GM21367 (cell line): ENCODE measurements around the gene CFAP43.
"Not testable (repeated sequence)": the region's sequence is repeated elsewhere in the genome, so short reads cannot be mapped to it uniquely, and the experiment has no call there.

Experiments used
- ATAC-seq: cut with Tn5 transposase; IDR thresholded peaks from one replicate; pipeline ENCODE4 v1.9.1; 2021; ENCODE audit not compliant: unreplicated experiment

CFAP43 gene

GRCh38 chr10:104233817-104234216 lies 1.7 kb upstream of the CFAP43 start:
- no peak for ATAC-seq

DNA sequence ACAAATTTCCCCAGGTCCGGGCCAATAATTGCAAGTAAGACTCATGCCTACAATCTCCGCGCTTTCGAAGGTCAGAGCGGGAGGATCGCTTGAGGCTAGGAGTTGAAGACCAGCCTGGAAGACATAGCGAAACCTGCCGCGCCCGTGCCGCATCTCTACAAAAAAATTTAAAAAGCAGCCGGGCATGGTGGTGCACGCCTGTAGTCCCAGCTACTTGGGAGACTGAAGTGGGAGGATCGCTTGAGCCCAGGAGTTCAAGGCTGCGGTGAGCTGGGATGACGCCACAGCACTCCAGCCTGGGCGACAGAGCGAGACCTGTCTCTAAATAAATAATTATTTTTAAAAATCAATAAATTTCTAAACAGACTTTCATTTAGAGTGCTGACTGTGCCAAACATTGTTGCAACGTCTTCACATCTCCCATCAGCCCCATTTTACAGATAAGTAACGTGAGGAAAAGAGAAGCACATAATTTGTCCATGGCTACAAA lies 494 bp upstream of the CFAP43 start:
- no peak for ATAC-seq

- no peak for ATAC-seq
Measured at GRCh38 chr10:104230490-104230889, 1.7 kb downstream of the CFAP43 start.

GRCh38 chr10:104223304-104223703 lies 8.9 kb downstream of the CFAP43 start:
- ATAC-seq: no peak

- no peak for ATAC-seq
Measured at GRCh38 chr10:104220522-104220921, 11.6 kb downstream of the CFAP43 start.

DNA sequence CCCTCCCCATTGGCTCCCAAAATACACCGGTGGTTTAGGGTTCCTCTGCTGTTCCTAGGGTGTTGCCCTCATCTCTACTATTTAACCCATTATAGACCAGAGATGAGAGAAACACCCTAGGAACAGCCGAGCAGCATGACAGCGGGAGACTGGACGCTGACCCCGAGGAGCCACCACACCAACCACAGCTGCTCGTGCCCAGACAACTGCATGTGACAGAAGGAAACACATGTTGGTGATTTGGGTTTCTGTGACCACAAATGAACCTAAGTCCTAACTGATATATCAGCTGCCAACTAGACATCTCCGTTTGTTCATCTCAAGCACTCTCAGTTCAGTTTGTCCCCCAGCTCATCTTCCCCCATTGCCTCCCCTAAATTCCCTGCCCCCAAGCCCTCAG lies 13.4 kb downstream of the CFAP43 start:
- ATAC-seq: no peak

- no peak for ATAC-seq
Measured at GRCh38 chr10:104216631-104217030, 15.5 kb downstream of the CFAP43 start.

DNA sequence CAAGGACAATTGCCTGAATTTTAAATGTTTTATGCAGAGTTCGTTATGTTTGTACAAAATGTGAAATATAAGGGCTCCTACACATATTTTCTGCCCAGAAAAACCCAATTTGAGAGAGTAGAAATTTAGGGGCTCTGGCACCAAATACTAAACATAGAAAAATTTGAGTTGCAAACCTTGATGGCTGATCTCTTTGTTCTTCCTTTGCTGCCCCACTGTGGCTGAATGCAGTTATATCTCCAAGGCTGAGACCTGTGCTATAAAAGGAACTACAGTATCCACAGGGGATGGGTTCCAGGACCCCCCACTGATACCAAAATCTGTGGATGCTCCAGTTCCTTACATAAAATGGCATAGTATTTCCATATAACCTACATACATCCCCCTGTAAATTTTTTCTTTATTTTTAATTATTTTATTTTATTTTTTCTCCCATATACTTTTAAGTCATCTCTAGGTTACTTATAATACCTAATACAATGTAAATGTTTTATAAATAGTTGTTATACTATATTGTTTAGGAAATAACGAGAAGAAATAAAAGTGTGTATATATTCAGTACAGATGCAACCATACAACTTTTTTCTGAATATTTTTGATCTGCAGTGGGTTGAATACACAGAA lies 22.5 kb downstream of the CFAP43 start:
- no peak for ATAC-seq

GRCh38 chr10:104208730-104209129 lies 23.4 kb downstream of the CFAP43 start:
- no peak for ATAC-seq

- ATAC-seq: no peak
Measured at GRCh38 chr10:104202231-104202630, 29.9 kb downstream of the CFAP43 start.

GRCh38 chr10:104201636-104202035 lies 30.5 kb downstream of the CFAP43 start:
- no peak for ATAC-seq

DNA sequence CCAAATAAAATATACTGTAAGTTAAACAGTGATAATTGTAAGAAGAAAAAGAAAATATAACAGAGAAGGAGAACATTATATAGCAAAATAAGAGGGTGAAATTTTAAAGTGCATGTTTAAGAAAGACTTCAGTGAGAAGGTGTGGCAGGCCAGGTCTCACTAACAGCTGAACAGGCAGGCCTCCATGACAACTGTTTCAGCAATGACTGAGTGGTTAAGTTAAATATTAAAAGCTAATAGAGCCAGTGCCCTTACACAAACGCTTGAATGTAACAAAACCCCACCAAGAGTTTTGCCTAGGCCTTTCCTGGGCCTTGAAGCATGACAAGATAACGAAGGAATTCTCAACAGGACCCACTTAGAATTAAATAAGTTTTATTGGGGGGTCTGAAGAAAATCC lies 32.6 kb downstream of the CFAP43 start:
- ATAC-seq: no peak

- no peak for ATAC-seq
Measured at GRCh38 chr10:104197364-104197763, 34.8 kb downstream of the CFAP43 start.

- no peak for ATAC-seq
Measured at GRCh38 chr10:104195706-104196105, 36.5 kb downstream of the CFAP43 start.

DNA sequence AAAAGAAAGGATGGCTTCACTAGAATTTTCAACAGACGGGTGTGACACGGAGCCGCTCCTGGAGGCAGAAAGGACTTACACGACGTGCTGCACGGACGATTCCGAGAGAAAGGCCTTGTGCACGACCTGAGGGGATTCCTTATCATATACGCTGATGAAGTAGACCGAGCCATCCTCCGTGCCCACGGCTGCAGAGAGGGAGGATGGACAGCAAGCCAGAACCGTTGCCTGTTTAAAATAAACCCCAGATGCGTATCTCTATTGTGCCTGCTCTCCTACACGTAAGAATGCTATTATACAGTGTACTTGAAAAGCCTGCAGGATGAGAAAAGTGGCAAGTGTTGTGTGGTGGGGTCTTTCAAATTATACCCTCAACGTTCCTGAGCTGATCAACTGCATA lies 38.4 kb downstream of the CFAP43 start:
- ATAC-seq: no peak

- no peak for ATAC-seq
Measured at GRCh38 chr10:104190695-104191094, 41.5 kb downstream of the CFAP43 start.

GRCh38 chr10:104183682-104184081 lies 48.5 kb downstream of the CFAP43 start:
- no peak for ATAC-seq

GRCh38 chr10:104174136-104174535 lies 58.0 kb downstream of the CFAP43 start:
- not testable (repeated sequence) for ATAC-seq

DNA sequence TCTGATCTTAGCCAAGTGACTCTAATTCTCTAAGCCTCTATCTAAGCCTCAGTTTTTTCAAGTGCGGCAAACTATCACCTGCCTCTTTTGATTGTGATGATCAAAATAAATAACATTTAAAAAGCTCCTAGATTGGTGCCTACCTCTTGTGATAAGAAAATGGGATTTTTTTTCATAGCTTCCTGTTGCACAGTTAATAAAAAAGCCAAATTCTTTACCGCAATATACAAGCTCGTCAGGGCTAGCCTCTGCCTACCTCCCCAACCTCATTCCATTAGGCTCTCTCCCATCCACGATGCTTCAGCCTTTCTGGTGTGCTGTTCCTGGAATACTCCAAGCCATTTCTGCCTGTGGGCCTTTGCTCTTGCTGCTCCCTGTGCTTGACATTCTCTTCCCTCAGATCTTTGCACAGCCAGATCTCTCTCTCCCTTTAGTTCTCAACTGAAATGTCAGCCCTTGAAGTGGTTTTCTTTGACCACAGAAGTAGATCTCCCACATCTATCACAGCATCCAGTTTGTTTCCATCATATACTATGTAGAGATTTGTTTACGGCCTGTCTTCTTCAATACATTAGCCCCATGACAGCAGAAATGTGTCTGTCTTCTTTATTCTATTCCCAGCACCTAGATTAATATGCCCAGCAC lies 61.4 kb downstream of the CFAP43 start:
- no peak for ATAC-seq

GRCh38 chr10:104155591-104155990 lies 76.6 kb downstream of the CFAP43 start:
- no peak for ATAC-seq

GRCh38 chr10:104151737-104152136 lies 80.4 kb downstream of the CFAP43 start:
- ATAC-seq: no peak

DNA sequence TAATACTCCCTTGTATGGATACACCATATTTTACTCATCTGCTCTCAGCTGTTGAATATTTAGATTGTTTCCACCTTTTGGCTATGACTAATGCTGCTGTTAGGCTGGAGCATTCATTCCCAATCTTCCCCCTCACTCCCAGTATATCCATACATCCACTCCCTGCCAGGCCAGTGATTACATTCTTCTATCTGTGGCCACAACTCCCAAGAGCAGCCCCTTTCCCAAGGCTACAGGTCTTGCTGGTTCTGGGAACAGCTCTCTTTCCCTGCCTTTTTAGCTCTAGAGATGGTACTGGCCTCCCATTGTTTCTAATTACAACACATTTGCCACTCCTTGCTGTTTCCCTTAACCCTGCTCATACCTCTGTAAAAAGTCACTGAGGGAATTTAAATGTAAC lies 82.0 kb downstream of the CFAP43 start:
- no peak for ATAC-seq

- ATAC-seq: no peak
Measured at GRCh38 chr10:104146882-104147281, 85.3 kb downstream of the CFAP43 start.
